Measurements from ENCODE around the gene CFAP54.
"Not testable (repeated sequence)": the region's sequence is repeated elsewhere in the genome, so short reads cannot be mapped to it uniquely, and the experiment has no call there.

The CFAP54 gene

DNA sequence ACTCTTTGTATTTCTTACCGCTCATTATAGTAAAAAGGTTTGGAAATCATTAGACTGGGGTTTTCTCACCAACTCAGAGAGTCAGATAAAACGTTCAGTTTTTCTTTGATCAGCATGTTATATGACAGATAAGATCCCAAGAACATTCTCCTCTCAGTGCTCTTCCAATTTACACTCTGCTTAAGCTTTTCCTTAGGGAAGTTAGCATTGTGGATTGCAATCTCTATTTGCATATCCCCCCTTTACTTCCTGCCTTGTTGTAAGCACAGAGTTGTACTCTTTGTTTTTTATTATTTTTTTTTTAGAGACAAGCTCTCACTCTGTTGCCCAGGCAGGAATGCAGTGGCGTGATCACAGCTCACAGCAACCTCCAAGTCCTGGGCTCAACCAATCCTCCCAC lies 11.4 kb upstream of the CFAP54 start:
- no peak for DNase-seq (ENCODE audit: low read depth)

DNA sequence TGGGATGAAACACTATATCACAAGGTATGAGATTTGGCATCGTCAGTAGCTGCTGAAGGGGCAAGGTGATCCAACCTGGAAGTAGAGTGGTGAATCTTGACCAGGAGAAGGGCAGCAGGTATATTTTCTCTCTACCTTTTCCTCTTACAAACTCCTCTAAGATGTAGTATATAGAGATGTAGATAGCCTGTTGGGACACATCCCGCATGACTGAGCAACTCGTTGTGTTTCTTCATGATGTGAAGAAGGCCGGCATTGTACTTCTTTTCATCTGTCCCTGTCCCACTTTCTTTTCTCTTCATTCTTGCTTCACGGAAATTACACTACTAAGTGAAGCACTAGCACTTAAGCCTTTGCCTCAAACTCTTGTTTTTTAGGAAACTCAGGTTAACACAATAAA lies 7.3 kb upstream of the CFAP54 start:
- DNase-seq (ENCODE audit: low read depth), result no peak

DNA sequence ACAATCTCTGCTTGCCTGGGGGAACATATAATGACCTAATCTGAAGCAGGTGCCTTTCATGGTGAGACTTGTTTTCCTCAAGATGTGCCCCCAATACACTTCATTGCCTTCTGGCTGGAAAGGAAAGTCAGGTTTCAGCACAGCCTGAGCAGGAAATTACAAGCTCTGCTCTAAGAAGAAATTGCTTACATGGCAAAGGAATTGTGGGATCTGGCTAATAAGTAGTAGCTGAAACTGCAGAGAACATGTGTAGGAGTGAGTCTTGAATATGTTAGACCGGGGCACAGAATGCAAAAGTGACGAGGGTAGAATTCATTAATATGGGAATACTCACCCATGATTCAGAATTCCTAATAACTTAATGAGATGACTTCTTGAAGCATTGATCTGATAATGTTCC lies 6.3 kb upstream of the CFAP54 start:
- DNase-seq (ENCODE audit: low read depth), result no peak

DNA sequence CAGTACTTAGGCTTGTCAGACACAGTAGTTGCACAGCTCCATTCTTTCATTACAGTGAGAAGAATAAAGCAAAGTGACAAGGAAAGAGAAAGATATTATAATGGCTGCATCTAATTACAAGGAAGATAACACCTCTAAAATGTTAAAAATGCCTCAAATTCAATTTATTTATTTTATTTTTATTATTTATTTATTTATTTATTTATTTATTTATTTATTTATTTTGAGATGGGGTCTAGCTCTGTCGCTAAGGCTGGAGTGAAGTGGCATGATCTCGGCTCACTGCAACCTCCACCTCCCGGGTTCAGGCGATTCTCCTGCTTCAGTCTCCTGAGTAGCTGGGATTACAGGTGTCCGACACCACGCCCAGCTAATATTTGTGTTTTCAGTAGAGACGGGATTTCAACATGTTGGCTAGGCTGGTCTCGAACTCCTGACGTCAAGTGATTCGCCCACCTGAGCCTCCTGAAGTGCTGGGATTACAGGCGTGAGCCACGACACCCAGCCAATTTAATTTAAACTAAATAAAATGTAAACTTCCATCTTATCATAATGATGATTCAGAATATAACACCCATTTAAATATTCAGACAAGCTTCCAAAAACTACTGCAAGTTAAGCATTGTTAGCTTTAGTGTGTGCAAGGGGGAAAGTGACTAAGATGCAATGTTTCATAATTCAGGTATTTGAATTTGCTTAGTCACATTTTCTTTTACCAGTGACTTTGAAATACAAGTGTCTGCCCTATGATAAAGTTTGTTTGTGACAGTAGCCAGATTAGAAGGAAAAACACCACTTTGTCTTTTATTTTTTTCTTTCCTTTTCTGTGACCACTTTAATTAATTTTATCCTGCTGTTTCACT lies 2.4 kb upstream of the CFAP54 start:
- no peak for DNase-seq (ENCODE audit: low read depth)

DNA sequence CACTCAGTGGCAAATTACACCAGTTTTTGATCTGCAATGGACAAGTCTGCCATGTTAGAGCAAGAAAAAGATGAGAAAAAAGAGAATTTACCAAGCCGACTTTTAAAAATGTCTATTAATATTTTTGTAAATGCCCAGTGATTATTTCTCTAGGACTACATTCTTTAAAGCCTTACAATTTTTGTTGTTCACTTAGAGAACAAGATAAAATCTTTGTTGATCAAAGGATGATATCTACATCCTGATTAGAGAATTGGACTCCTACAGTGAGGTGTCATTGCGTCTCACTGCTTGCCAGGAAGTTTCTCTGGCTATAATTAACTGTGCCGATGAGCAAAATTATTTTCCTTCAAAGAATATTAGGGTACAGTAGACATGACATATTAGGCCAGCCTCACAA lies 1.7 kb upstream of the CFAP54 start:
- no peak for DNase-seq (ENCODE audit: low read depth)

DNA sequence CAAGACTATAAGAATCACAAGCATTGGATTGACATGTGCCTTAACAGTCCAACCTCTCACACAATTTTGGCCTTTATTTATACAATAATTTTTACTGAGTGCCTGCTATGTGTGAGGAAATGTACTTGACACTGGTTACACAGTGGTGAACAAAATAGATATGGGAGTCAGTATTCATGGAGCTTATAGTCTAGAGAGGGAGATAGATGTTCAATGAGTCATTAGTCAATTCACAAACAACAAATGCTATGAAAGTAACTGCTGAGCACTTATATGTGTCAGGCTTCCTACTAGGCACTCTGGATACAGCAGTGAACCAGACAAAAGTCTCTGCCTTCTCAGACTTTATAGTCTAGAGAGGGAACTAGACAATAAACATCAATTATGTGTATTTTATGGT lies 3.7 kb downstream of the CFAP54 start:
- no peak for DNase-seq (ENCODE audit: low read depth)

DNA sequence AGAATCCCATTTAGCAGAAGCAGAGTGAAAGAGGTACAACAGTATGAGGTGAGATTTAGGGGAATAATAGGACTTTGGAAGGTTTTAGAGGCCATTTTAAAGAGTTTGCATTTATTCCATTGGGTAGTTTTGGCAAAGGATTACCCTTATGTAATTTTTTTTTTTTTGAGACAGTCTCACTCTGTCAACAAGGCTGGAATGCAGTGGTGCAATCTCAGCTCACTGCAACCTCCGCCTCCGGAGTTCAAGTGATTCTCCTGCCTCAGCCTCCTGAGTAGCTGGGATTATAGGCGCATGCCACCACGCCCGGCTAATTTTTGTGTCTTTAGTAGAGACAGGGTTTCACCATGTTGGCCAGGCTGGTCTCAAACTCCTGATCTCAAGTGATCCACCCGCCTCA lies 4.8 kb downstream of the CFAP54 start:
- DNase-seq (ENCODE audit: low read depth), result not testable (repeated sequence)

DNA sequence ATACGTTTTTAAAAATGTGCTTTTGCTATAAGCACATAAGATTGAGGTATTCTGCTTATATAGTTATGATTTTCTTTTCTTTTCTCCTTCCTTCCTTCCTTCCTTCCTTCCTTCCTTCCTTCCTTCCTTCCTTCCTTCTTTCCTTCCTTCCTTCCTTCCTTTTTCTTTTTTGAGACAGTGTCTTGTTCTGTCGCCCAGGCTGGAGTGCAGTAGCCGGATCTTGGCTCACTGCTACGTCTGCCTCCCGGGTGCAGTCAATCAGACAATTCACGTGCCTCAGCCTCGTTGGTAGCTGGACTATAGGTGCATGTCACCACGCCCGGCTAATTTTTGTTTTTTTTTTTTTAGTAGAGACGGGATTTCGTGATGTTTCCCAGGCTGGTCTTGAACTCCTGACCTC lies 5.8 kb downstream of the CFAP54 start:
- DNase-seq (ENCODE audit: low read depth), result no peak

DNA sequence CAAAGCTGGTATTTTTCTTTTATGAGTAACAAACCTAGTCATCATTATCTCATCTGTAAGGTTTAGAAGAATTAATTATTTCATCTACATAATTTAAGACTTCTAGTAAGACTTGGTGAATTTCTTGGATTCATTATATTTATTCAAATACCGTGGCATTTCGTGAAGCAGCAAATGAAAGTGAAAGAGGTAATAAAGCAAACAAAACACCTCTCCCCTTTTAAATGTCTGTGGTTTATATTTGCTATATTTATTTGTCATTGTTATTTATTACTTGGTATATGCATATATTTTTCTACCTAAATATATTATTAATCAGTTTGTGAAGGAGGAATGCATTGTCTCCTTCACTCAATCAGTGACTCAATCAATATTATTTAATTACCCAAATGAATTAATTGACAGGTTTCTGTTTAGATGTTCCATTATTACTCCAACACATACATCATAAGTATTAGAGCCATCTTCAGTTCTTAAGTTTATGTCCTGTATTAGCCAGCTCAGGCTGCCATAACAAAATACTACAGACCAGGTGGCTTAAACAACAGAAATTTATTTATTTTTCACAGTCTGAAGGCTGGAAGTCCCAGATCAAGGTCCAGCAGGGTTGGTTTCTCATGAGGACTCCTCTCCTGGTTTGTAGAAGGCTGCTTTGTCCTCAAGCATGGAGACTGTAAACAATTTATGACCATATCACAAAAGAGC lies 6.6 kb downstream of the CFAP54 start:
- no peak for DNase-seq (ENCODE audit: low read depth)

DNA sequence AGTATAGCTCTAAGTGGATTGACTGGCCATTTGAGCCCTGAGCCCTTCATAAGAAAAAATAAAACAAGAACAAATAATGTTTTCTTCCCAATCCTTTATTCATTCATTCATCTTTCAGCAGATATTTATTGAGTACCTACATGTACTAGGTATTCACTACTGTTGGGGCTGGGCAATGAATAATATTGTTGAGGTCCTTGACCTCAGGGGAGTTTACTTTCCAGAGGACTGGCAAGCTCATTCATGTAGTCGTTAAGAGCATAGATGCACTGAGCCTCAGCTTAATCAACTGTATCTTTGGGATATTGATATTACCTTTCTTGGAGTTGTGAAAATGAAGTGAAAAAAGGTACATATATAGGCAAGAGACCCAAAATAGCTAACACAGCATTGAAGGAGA lies 7.6 kb downstream of the CFAP54 start:
- no peak for DNase-seq (ENCODE audit: low read depth)

DNA sequence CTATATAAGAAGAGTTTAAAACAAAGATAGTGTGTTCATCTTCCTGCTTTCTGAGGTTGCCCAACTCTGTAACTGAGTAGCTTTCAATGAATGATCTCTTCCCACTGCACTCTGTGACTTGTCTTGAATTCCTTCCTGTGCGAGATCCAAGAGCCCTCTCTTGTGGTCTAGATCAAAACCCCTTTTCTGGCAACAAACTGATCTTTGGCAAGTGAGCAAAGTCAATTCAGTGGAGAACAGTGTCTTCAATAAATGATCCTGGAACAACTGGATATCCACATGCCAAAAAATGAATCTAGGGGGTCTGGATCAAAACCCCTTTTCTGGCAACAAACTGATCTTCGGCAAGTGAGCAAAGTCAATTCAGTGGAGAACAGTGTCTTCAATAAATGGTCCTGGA lies 8.5 kb downstream of the CFAP54 start:
- no peak for DNase-seq (ENCODE audit: low read depth)

DNA sequence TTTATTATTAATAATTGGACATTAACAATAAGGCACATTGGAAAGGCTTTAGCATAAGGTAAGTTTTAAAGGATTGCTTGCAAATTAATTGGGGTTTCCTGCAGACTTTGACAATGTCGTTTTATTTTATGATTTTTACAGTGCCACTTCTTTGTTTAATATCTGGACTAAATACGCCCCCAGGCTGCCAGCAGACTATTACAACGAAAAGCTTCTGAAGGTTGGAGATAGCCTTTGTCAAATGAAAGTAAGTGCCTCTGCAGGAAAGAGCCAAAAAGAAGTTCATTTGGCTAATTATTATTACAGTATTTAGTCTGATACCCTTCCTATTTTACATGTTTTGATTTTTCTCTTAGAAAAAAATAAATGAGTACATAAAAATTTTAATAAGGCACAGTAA lies 11.3 kb downstream of the CFAP54 start:
- DNase-seq (ENCODE audit: low read depth), result no peak

DNA sequence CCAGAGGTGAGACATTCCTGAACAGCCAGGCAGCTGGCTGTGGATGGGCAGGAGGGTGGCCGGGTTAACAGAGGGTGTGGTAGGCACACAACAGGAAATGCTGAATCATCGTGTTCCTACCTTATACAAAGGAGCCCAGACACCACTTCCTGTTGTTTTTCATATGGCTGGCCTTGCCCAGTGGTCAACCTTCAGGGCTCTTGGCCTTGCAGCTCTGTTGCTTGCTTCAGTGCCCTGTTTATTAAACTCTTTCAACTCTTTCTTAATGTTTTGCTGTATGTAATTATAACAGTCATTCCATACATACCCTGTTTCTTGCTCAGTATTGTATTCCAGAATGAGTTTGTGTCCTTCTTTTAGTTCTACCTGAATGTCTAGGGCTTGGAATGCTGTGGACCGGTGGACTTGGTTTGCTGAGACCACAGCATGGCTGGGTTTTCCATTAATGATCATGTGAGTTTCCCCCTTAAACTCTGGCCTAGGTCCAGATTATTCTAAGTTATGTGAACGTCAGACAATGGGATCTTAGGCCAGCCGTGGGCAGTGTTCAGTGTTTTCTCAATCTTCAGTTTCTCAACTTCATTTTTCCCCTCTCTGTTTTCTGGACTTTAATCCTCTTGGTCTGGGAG lies 11.9 kb downstream of the CFAP54 start:
- no peak for DNase-seq (ENCODE audit: low read depth)

DNA sequence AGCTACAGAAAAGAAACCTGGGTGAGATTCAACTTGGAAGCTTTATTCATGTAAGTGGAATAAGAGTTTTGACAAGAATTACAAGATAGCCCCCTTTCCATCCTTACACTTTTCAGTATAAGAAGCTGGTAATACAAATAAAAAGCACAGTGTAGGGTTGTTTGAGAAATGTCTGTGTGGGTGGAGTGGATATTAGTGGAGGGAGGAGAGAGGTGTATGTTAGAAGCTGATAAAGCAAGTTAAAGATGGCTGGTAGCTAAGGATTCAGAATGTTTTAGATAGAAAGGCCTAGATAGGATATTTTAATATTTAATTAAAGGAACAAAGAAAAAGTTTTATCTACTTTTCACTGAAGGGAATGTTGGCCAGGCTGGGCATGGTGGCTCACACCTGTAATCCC lies 12.5 kb downstream of the CFAP54 start:
- no peak for DNase-seq (ENCODE audit: low read depth)

DNA sequence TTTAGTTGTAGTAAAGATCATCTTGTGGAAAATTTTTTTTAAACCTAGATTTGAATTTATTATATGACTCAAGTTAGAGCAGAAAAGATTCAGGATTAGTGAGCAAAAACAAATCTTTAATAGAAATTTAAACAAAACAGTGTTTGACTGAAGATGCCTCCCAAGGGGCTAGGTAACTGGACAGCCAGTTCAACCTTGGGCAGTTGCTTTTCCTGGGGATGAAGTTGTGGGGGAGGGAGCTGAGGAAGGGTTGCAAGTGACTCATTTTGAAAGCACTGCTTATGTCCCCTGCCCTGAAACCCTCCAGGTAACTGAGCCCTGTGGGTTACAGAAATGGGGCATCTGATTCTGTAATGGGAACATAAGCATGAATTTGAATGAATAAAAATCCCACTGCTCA lies 13.1 kb downstream of the CFAP54 start:
- DNase-seq (ENCODE audit: low read depth), result no peak

DNA sequence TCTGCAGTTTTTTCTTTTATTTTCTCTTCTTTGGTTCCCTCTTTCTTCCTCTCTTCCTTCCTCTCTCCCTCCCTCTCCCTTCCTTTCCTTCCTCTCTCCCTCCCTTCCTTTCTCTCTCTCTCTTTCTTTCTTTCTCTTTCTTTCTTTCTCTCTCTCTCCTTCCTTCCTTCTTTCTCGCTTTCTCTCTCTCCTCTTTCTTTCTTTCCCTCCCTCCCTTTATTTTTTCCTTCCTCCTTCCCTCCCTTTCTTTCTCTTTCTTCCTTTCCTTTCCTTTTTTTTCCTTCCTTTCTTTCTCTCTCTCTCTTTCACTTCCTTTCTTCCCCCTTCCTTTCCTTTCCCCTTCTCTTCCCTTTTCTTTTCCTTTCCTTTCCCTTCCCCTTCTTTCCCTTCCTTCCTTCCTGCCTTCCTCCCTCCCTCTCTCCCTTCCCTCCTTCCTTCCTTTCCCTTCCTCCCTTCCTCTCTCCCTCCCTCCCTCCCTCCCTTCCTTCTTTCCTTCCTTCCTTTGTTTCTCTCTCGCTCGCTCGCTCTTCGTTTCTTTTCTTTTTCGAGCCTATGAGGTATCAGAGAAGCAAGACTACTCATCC lies 13.7 kb downstream of the CFAP54 start:
- no peak for DNase-seq (ENCODE audit: low read depth)

DNA sequence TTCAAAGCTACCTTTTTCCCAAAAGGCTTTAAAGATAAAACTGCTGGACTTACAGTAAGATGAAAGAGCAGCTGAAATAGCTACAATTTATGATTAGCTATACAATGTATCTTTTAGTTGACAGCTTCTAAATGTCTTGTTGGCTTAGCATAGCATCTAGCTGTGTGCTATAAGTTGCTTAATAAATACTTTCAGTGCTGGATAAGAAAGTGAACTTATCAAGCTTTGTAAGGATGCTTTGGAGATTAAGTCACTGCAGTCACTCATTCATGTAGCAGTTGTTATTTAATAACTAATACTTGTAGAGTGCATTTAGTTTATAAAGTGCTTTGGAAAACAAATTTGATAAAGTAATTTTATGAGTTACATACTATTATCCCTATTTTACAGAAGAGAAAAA lies 14.6 kb downstream of the CFAP54 start:
- no peak for DNase-seq (ENCODE audit: low read depth)

DNA sequence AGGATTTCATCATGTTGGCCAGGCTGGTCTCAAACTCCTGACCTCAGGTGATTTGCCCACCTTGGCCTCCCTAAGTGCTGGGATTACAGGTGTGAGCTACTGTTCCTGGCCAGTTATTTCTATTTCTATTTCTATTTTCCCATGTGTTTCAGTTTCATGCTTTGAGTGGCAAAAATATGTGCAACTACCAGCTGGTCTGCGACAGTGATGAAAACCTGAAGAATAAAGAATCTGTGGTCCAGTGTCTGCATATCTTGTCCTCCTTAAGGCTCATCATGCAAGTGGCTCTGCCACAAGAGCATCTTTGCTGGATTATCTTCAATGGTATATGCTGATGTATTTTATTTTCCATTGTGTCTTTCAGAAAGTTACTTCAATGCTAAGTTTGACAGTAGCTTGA lies 17.4 kb downstream of the CFAP54 start:
- no peak for DNase-seq (ENCODE audit: low read depth)

DNA sequence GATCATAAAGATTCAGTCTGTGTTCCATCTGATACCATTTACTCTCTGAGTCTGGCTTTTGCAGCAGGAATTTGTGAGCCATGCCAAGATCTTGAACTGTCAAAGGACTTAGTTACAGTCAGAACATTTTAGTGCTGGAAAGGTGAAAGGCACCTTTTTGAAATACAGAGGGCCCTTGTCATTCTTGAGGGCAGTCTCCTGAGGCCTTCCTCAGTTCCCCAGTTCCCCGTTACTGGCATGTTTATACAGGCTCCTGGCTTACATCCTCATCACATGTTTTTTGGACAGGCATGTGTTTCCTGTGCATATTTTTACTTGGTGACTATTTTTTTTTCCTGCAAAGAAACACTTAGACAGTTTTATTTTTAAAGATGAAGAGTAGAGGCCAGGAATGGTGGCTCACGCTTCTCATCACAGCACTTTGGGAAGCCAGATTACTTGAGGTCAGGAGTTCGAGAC lies 21.0 kb downstream of the CFAP54 start:
- DNase-seq (ENCODE audit: low read depth), result no peak

DNA sequence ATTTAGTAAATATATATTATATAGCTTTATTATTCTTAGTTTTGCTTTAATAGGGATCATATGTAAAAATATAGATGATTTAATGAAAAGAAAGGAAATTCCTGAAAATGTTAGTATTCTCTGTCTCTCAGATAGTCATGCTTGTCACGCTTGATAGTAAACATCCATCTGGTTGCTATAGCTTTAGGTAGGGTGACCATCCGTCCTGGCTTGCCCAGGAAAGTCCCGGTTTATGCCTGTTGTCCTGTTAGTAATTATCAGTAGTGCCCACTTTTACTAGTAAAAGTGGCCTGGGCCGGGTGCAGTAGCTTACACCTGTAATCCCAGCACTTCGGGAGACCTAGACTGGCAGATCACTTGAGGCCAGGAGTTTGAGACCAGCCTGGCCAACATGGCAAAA lies 23.8 kb downstream of the CFAP54 start:
- no peak for DNase-seq (ENCODE audit: low read depth)

DNA sequence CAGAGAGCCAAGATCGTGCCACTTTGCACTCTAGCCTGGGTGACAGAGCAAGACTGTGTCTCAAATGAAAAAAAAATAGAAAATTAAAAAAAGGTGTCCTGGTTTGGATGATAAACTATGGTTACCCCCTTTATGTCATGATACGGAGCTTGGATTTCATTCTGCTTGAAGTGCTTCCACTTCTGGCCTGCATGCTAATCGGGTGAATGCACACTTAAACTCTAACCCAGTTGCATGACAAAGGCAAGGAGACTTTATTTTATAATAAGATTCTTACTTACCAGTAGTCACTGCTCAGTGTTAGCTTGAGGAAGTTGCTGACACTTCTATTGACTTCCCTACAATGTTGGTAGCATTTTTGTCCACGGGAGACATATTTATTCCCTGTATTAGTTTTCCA lies 24.3 kb downstream of the CFAP54 start:
- DNase-seq (ENCODE audit: low read depth), result no peak

DNA sequence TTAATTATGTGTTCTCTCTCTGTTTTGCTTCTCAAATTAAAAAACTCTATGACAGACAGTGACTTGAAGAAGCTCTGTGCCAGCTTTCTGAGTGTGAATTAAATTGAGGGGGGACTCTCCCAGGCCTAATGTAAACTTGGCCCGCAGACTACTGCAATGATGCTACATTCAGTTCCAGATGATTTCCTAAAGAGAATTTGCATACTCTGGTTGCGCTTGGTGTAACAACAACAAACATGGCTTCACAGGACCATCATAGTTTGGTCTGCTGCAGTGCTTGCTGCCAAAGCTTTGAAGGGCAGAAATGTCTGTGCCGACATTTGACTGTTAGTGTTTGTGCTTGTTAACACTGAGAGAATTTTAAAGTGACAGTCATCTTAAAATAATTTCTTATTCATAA lies 25.0 kb downstream of the CFAP54 start:
- no peak for DNase-seq (ENCODE audit: low read depth)

Data from stimulated activated CD8-positive, alpha-beta memory T cell treated with anti-CD3 and anti-CD28 coated beads, Interleukin-12 subunit alpha, Interleukin-12 subunit beta, amount 100 ng/mL, for 1 hour (primary cell).